ENCODE results near the gene NUP98.

GRCh38 chr11:3736816-3737215 is 60.5 kb downstream of the NUP98 start:
- TF ChIP-seq CTCF (tag by site-specific recombination; IDR thresholded peaks at IDR 0.05) (no peak), REST (tag by site-specific recombination; IDR thresholded peaks at IDR 0.05) (no peak), ZNF530 (tag by site-specific recombination; IDR thresholded peaks at IDR 0.05; ENCODE audit: low read depth) (no peak)

Data from HEK293 (cell line).